HCT116 (cell line): Measurements from ENCODE around the gene SLC17A5. TPM values are rescaled to one million over a fixed set of nuclear protein-coding genes. Genes with fewer than 3 reads are reported as not detected.

Source experiments
- ATAC-seq: fragments of 200-7000 bp; cut with Tn5 transposase; 2 replicates; pipeline ENCODE4 v1.9.1; 2020; ENCODE audit warnings: mild to moderate bottlenecking, moderate library complexity
- BruUV-seq: library from RNA; stranded (reverse); fragments of 400-500 nt; replicated peaks from 2 replicates; lab custom pipeline; 2021; lab: Mats Ljungman, UMichigan
- CTCF ChIA-PET: fragments of 300-600 bp; sonication (Branson Sonifier 250); formaldehyde crosslinking; loops from one replicate; lab custom pipeline; 2021; ENCODE audit warnings: antibody characterized with exemption; lab: Charles Lee
- POLR2A ChIA-PET: fragments of 300-600, 350-600 bp; sonication (Branson Sonifier 250); formaldehyde crosslinking; loops from one replicate; lab custom pipeline; 2021; ENCODE audit warnings: antibody characterized with exemption; lab: Charles Lee
- RAD21 ChIA-PET, 2 experiments: fragments of 300-600 bp; sonication (Branson Sonifier 250); formaldehyde crosslinking; loops; one replicate each; lab custom pipeline; 2023; ENCODE audit warnings: low total read pairs in 2 of 2; ENCODE audit not compliant: uncharacterized antibody in 2 of 2, unreplicated experiment in 2 of 2, low non-redundant PET in 1 of 2; lab: Charles Lee
- DNase-seq: peaks from one replicate; pipeline ENCODE4 v3.0.0-alpha.2; 2010; ENCODE audit warnings: low read depth, low spot score
- H2AFZ ChIP-seq: fragments of 200-600 bp; shearing (Covaris generic), sonication (generic); 2 replicates; pipeline ENCODE4 v1.6.1; 2017; ENCODE audit warnings: low read depth, mixed run types, mixed read lengths, antibody characterized with exemption, low read length; ENCODE audit not compliant: poor library complexity, severe bottlenecking
- H3K27ac ChIP-seq: 2 replicates; pipeline ENCODE4 v1.5.1; 2012; ENCODE audit warnings: low read depth, low read length
- H3K27me3 ChIP-seq: fragments of 200-600 bp; sonication (generic); 2 replicates; pipeline ENCODE4 v1.6.1; 2016; ENCODE audit warnings: mixed run types, low read length, mixed read lengths; ENCODE audit not compliant: insufficient read depth
- H3K36me3 ChIP-seq, 2 experiments: fragments of 200-500 bp in 1 of 2; fragments of 200-600 bp in 1 of 2; sonication (Bioruptor generic) in 1 of 2; sonication (generic) in 1 of 2; 2 replicates each; pipeline versions ENCODE4 v1.5.1 to v1.6.1; 2014 to 2016; ENCODE audit warnings: low read length in 2 of 2, inconsistent platforms in 1 of 2, mixed read lengths in 1 of 2, mixed run types in 1 of 2; ENCODE audit not compliant: insufficient read depth in 2 of 2, control insufficient read depth in 1 of 2
- H3K4me1 ChIP-seq, 2 experiments: fragments of 200-600 bp in 1 of 2; sonication (generic) in 1 of 2; 2 replicates each; pipeline versions ENCODE4 v1.5.1 to v1.6.1; 2012 to 2017; ENCODE audit warnings: low read length in 2 of 2, inconsistent platforms in 1 of 2, mild to moderate bottlenecking in 1 of 2, mixed read lengths in 1 of 2, mixed run types in 1 of 2, moderate library complexity in 1 of 2; ENCODE audit not compliant: insufficient read depth in 2 of 2, control insufficient read depth in 1 of 2
- H3K4me2 ChIP-seq: fragments of 200-600 bp; sonication (generic); 2 replicates; pipeline ENCODE4 v1.6.1; 2017; ENCODE audit warnings: mixed run types, low read length, mixed read lengths
- H3K4me3 ChIP-seq, 2 experiments: fragments of 200-600 bp in 1 of 2; sonication (generic) in 1 of 2; replicated peaks in 1 of 2; 2 replicates each; pipeline ENCODE4 v1.5.1; 2011 to 2016; ENCODE audit warnings: low read length in 2 of 2, control low read depth in 1 of 2, low read depth in 1 of 2, mild to moderate bottlenecking in 1 of 2, mixed read lengths in 1 of 2, mixed run types in 1 of 2
- H3K79me2 ChIP-seq: fragments of 200-600 bp; sonication (generic); 2 replicates; pipeline ENCODE4 v1.6.1; 2017; ENCODE audit warnings: mild to moderate bottlenecking, mixed run types, low read length, moderate library complexity, mixed read lengths; ENCODE audit not compliant: insufficient read depth
- H3K9ac ChIP-seq: fragments of 200-600 bp; sonication (generic); 2 replicates; pipeline ENCODE4 v1.6.1; 2016; ENCODE audit warnings: low read length, mixed read lengths
- H3K9me2 ChIP-seq: fragments of 200-600 bp; sonication (generic), shearing (Covaris generic); 2 replicates; pipeline ENCODE4 v1.6.1; 2017; ENCODE audit warnings: mixed run types, mild to moderate bottlenecking, moderate library complexity; ENCODE audit not compliant: insufficient read depth
- H3K9me3 ChIP-seq, 2 experiments: fragments of 200-500 bp in 1 of 2; fragments of 200-600 bp in 1 of 2; sonication (Bioruptor generic) in 1 of 2; sonication (generic) in 1 of 2; 2 replicates each; pipeline ENCODE4 v1.6.1; 2014 to 2017; ENCODE audit warnings: low read length in 2 of 2, mixed read lengths in 2 of 2, inconsistent platforms in 1 of 2, low read depth in 1 of 2, mild to moderate bottlenecking in 1 of 2, mixed run types in 1 of 2, moderate library complexity in 1 of 2; ENCODE audit not compliant: control insufficient read depth in 1 of 2, insufficient read depth in 1 of 2
- H4K20me1 ChIP-seq: fragments of 200-600 bp; sonication (generic), shearing (Covaris generic); 2 replicates; pipeline ENCODE4 v1.6.1; 2017; ENCODE audit warnings: mixed run types, mild to moderate bottlenecking, moderate library complexity; ENCODE audit not compliant: insufficient read depth
- CEBPB ChIP-seq: IDR thresholded peaks from 2 replicates; pipeline ENCODE4 v1.6.1; 2012; ENCODE audit warnings: low read depth
- EGR1 ChIP-seq: IDR thresholded peaks from 2 replicates; pipeline ENCODE4 v1.6.1; 2012; ENCODE audit warnings: low read depth
- ELF1 ChIP-seq: IDR thresholded peaks from 2 replicates; pipeline ENCODE4 v1.6.1; 2012; ENCODE audit warnings: low read depth, borderline replicate concordance
- EZH2 ChIP-seq: fragments of 200-600 bp; sonication (generic); IDR thresholded peaks from 2 replicates; pipeline ENCODE4 v1.6.1; 2017; ENCODE audit warnings: antibody characterized with exemption, mixed run types
- EZH2phosphoT487 ChIP-seq: fragments of 200-600 bp; IDR thresholded peaks from 2 replicates; pipeline ENCODE4 v1.6.1; 2018; ENCODE audit warnings: antibody characterized with exemption, borderline replicate concordance
- FOSL1 ChIP-seq: IDR thresholded peaks from 2 replicates; pipeline ENCODE4 v1.6.1; 2012; ENCODE audit warnings: low read depth
- JUND ChIP-seq: IDR thresholded peaks from 2 replicates; pipeline ENCODE4 v1.6.1; 2012
- POLR2AphosphoS5 ChIP-seq: IDR thresholded peaks from 2 replicates; pipeline ENCODE4 v1.6.1; 2011; ENCODE audit warnings: mild to moderate bottlenecking, low read depth, low read length, moderate library complexity
- RAD21 ChIP-seq: IDR thresholded peaks from 2 replicates; pipeline ENCODE4 v1.6.1; 2012; ENCODE audit warnings: low read depth, mild to moderate bottlenecking
- SIN3A ChIP-seq: IDR thresholded peaks from 2 replicates; pipeline ENCODE4 v1.6.1; 2012; ENCODE audit warnings: low read depth
- SP1 ChIP-seq: IDR thresholded peaks from 2 replicates; pipeline ENCODE4 v1.6.1; 2012; ENCODE audit warnings: low read depth
- SRF ChIP-seq: IDR thresholded peaks from 2 replicates; pipeline ENCODE4 v1.6.1; 2012; ENCODE audit warnings: low read depth
- TCF7L2 ChIP-seq: IDR thresholded peaks from 2 replicates; pipeline ENCODE4 v1.7.0; 2011; ENCODE audit warnings: borderline replicate concordance, inconsistent platforms; ENCODE audit not compliant: insufficient read depth, insufficient read length; ENCODE audit errors: extremely low read depth
- ZNF274 ChIP-seq: fragments of 200-500 bp; sonication (Bioruptor generic); IDR thresholded peaks from 2 replicates; pipeline ENCODE4 v1.6.1; 2014; ENCODE audit warnings: mild to moderate bottlenecking, low read depth, low read length, inconsistent platforms
- intact Hi-C: fragments of 100-400 bp; cut with micrococcal nuclease; formaldehyde crosslinking; loops from 2 replicates; pipeline ENCODE4 v1.10.0; 2022
- total RNA-seq: library from RNA; stranded (reverse); gene quantifications from one replicate; pipeline ENCODE4 v1.2.1, GENCODE V29; 2021; ENCODE audit not compliant: unreplicated experiment
- TF ChIP-seq, protein P1 (sequence below), 3 experiments: fragments of 200-600 bp in 1 of 3; sonication (generic) in 1 of 3; IDR thresholded peaks in 2 of 3; conservative IDR thresholded peaks in 1 of 3; 2 replicates each; pipeline ENCODE4 v1.5.1; 2012 to 2017; ENCODE audit warnings: low read depth in 2 of 3, low read length in 2 of 3, antibody characterized with exemption in 1 of 3, borderline replicate concordance in 1 of 3, control low read depth in 1 of 3, mild to moderate bottlenecking in 1 of 3, mixed read lengths in 1 of 3, mixed run types in 1 of 3, moderate library complexity in 1 of 3; ENCODE audit not compliant: insufficient read depth in 1 of 3
- TF ChIP-seq, protein P2 (sequence below): IDR thresholded peaks from 2 replicates; pipeline ENCODE4 v1.6.1; 2012
- TF ChIP-seq, protein P3 (sequence below): IDR thresholded peaks from 2 replicates; pipeline ENCODE4 v1.6.1; 2012
- TF ChIP-seq, protein P4 (sequence below): IDR thresholded peaks from 2 replicates; pipeline ENCODE4 v1.6.1; 2012; ENCODE audit warnings: low read depth

SLC17A5 gene
- total RNA-seq, 1 experiment from 2014 or later = 17.0 TPM

DNA sequence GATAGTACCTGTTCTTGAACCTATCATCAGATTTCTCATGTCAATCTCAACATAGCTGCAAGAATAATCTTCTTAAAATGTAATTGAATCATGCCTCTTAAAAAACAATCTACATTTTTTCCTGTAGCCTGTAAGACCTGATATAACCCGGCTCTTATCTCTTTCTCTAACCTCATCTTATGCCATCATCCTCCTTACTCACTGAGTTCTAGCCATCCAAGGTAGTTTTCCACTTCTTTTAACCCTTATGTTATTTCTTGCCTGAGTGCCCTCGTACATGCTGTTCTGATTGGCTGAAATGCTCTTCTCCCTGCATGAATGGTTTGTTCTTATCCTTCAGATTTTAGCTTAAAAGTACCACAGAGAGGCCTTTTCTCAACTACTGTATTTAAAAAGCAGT is 16.4 kb downstream of the SLC17A5 start:
- Histone ChIP-seq H3K9ac (no peak overlapping the region), H3K9me3 (no peaks in the 10 kb centered on the region), H3K36me3 (peaks cover 7 to 19% of the 10 kb centered on the region in 2 experiments; a peak in 3 of 4 replicates), H3K4me1 (peaks cover 0 to 12% of the 10 kb centered on the region in 2 experiments), H3K4me3 (no peak overlapping the region), H4K20me1 (no peaks in the 10 kb centered on the region), H3K27me3 (no peaks in the 10 kb centered on the region), H2AFZ (no peak overlapping the region), H3K27ac (no peak overlapping the region), H3K79me2 (no peaks in the 10 kb centered on the region), H3K9me2 (no peaks in the 10 kb centered on the region), H3K4me2 (no peak overlapping the region)
- POLR2A ChIA-PET = interaction anchor here (0.5 kb wide), 1 partner anchor 57 kb away, joined by 3 read pairs; no protein-coding TSS in a partner anchor
- RAD21 ChIA-PET = no interaction called here
- TF ChIP-seq JUND (no peak), EZH2 (no peak), SRF (no peak), EZH2phosphoT487 (no peak), ZNF274 (no peak), SP1 (no peak), RAD21 (no peak), TCF7L2 (no peak), FOSL1 (no peak), SIN3A (no peak), EGR1 (no peak), POLR2AphosphoS5 (no peak), CEBPB (no peak), ELF1 (no peak)
- TF ChIP-seq, protein P1, sequence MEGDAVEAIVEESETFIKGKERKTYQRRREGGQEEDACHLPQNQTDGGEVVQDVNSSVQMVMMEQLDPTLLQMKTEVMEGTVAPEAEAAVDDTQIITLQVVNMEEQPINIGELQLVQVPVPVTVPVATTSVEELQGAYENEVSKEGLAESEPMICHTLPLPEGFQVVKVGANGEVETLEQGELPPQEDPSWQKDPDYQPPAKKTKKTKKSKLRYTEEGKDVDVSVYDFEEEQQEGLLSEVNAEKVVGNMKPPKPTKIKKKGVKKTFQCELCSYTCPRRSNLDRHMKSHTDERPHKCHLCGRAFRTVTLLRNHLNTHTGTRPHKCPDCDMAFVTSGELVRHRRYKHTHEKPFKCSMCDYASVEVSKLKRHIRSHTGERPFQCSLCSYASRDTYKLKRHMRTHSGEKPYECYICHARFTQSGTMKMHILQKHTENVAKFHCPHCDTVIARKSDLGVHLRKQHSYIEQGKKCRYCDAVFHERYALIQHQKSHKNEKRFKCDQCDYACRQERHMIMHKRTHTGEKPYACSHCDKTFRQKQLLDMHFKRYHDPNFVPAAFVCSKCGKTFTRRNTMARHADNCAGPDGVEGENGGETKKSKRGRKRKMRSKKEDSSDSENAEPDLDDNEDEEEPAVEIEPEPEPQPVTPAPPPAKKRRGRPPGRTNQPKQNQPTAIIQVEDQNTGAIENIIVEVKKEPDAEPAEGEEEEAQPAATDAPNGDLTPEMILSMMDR (IDR thresholded peaks at IDR 0.05 in 2 of 3, conservative IDR thresholded peaks at IDR 0.05 in 1 of 3; ENCODE audit: borderline replicate concordance in 1 of 3, insufficient read depth in 1 of 3, low read depth in 2 of 3, low read length in 2 of 3) = no peak
- TF ChIP-seq, protein P2, sequence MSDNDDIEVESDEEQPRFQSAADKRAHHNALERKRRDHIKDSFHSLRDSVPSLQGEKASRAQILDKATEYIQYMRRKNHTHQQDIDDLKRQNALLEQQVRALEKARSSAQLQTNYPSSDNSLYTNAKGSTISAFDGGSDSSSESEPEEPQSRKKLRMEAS = no peak
- TF ChIP-seq, protein P3, sequence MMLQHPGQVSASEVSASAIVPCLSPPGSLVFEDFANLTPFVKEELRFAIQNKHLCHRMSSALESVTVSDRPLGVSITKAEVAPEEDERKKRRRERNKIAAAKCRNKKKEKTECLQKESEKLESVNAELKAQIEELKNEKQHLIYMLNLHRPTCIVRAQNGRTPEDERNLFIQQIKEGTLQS = no peak
- TF ChIP-seq, protein P4, sequence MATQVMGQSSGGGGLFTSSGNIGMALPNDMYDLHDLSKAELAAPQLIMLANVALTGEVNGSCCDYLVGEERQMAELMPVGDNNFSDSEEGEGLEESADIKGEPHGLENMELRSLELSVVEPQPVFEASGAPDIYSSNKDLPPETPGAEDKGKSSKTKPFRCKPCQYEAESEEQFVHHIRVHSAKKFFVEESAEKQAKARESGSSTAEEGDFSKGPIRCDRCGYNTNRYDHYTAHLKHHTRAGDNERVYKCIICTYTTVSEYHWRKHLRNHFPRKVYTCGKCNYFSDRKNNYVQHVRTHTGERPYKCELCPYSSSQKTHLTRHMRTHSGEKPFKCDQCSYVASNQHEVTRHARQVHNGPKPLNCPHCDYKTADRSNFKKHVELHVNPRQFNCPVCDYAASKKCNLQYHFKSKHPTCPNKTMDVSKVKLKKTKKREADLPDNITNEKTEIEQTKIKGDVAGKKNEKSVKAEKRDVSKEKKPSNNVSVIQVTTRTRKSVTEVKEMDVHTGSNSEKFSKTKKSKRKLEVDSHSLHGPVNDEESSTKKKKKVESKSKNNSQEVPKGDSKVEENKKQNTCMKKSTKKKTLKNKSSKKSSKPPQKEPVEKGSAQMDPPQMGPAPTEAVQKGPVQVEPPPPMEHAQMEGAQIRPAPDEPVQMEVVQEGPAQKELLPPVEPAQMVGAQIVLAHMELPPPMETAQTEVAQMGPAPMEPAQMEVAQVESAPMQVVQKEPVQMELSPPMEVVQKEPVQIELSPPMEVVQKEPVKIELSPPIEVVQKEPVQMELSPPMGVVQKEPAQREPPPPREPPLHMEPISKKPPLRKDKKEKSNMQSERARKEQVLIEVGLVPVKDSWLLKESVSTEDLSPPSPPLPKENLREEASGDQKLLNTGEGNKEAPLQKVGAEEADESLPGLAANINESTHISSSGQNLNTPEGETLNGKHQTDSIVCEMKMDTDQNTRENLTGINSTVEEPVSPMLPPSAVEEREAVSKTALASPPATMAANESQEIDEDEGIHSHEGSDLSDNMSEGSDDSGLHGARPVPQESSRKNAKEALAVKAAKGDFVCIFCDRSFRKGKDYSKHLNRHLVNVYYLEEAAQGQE = no peak
- ATAC-seq = no peak
- no TSS peak for BruUV-seq
- DNase-seq = no peak
- intact Hi-C loops = no loop called here
- CTCF ChIA-PET = interaction anchor here (2.2 kb wide), 1 partner anchor 16 kb away, joined by 5 read pairs; the partner anchor contains the start of gene SLC17A5
